HG03135 (cell line): ENCODE data around the gene DLEU7.

Experiments used
- ATAC-seq: cut with Tn5 transposase; IDR thresholded peaks from one replicate; pipeline ENCODE4 v1.9.1; 2021; ENCODE audit warnings: mild to moderate bottlenecking, moderate library complexity; ENCODE audit not compliant: unreplicated experiment

DLEU7 gene

DNA sequence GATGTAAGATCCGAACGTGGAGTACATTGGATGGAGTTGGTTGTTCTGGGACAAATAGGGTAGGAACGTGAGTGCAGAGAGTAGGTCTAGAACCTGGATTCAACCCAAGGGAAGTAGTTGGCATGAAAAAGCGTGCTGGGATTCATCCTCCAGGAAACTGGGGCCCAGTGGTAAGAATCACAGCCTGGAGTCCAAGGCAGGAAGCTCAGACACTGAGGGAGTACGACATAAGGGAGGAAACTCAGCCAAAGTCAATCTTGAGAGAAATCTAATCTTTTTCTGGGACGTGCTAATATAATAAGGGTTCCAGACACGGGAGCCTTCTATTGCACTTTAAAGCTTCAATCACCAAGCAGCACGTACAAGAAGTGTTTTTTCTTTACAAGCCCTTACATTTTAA, 46.4 kb downstream of the DLEU7 start:
- no peak for ATAC-seq

GRCh38 chr13:50796463-50796862, 47.0 kb downstream of the DLEU7 start:
- ATAC-seq = no peak

DNA sequence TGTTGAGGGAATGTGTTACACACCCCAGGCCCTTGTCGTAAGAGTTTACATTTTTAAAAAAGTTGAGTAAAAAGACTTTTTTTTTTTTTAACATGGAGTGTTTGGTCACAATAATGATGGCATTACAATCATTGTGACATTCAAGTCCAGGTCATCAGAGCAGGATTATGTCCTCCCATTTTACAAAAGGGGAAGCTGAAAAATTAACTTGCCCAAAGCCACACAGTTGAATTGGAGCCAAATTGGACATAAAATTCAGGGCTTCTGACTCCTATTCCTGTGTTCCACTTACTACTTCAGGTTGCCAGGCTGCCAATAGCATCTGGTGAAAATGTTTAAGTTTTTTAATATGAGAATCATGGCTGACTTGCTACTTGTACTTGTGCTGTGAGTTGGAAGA, 49.3 kb downstream of the DLEU7 start:
- ATAC-seq = no peak

GRCh38 chr13:50793026-50793425, 50.5 kb downstream of the DLEU7 start:
- ATAC-seq = no peak

DNA sequence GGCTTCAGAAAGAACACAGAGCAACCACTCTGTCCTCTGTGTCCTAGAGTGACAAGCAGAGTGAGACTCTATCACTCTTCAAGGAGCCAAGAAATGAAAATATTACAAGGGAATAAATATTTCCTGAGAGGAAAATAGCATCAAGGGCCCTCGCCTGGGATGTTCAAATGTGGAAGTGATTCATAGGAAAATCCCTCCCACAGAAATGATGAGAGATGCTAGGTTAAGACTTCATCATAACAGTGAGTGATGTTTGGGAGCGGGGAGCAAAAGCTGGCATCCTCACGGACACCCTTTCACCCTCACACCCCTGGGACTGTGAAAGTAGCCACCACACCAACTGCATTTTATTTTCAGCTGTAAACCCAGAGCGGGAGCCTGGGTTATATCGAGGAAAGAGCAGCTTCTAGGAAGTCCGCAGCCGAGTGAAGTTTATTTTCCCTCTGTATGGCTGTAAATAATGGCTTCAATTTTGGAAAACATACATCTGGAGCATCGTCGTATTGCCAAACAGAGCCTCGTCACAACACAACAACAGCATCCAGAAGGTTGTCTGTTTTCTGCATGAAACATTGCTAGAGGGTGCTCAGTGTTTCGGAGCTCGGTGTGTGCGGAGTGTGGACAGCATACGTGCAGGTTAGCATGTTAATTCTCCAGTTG, 54.8 kb downstream of the DLEU7 start:
- no peak for ATAC-seq

DNA sequence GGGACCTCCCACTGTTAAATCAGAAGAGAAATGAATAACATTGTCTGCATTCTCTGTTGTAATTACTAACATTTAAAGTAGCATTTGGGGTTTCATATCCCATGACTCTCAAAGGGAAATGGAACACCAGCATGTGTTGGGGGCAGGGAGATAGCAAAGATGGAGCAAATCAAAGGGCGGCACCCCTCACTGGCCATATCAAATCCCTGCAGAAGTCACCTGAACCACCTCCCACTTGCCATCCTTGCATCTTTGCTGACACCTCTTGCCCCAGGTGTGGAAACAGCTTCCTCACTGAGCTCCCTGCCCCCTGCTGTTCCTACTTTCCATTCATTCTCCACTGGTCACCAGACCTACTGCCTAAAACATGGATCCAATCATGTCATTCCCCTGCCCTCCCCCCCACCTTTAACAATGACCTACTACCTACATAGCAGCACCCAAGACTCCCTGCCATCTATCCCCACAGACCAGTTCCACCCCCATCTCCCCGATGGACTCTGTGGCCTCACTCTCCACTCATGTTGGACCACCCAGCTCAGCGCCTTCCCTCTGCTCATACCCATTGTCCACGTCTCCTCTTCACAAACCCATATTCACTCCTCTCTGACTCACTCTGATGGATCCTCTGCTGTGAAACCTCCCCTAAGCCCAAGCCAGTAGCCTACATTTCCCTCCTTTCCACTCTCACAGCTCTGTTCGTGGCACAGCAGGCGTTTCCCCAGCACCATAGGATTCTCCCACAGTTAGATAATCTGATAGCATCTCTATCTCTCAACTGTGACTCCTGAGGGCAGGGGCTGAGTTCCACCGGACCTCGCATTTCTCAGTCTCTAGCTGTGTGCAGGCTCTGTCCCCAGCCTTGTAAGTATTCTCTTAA, 55.9 kb downstream of the DLEU7 start:
- no peak for ATAC-seq

GRCh38 chr13:50783717-50784290, 59.7 kb downstream of the DLEU7 start:
- ATAC-seq = no peak

- no peak for ATAC-seq
Observed at GRCh38 chr13:50783066-50783465, 60.4 kb downstream of the DLEU7 start.

DNA sequence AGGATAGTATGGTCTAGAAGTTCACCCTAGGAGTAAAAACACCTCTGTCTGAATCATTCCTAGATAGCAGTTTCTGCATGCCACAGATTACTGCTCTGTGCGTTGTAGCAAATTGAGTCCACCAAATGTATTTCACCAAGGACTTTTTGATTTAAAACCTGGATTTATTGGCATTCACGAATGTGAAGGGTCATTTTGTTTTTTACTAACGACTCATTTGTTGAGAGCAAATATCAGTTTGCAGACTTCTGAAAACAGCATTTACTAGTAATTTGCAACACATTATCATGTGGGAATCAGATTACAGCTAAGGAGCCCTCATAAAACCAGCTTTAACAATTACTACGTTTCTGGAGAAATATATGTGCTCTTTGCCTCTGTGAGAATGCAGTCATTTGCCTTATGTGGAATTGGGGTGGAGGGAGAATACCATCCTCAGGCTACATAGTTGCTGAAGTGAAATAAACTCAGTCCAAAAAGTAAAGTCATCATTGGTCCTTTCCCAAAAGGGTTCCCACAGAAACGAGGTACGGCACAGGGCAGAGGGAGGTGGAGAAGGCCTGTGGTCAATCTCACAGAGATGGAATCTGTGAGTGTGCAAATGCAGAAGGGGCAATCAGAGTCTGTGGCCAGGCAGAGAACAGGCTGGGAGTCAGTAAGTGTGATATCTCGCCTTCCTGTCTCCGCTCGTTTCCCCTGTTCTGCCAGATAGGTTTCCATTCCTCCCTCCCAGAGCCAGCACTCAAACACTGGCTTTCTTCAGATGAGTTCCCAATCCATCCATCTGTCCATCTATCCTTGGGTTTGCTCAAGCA, 63.1 kb downstream of the DLEU7 start:
- no peak for ATAC-seq

- ATAC-seq = no peak
Observed at GRCh38 chr13:50779443-50780200, 63.9 kb downstream of the DLEU7 start.
